ENCODE data around the gene CD79B. TPM values are rescaled to one million over a fixed set of nuclear protein-coding genes. Genes with fewer than 3 reads are reported as not detected.
"Not testable (repeated sequence)": the region's sequence is repeated elsewhere in the genome, so short reads cannot be mapped to it uniquely, and the experiment has no call there.

Gene CD79B
- total and polyA plus RNA-seq, 7 experiments from 2014 or later, result 11.8 to 44.9 (median 28.8) TPM

DNA sequence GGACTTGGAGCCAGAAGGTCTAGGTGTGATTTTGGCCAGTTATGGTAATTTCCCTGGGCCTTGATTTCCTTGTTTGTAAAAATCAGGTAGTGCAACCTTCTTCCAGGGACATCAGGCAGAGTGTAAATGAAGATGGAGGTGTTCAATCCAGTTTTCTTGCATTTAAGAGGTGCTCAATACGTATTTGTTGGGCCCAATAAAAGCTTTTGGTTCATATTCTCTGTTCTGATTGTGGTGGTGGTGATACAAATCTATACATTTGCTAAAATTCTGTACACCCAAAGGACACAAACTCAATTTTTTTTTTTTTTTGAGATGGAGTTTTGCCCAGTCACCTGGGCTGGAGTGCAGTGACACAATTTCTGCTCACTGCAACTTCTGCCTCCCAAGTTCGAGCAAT is 6.0 kb downstream of the CD79B start:
- POLR2A ChIA-PET, result interaction anchor here (0.7 to 1.2 kb wide), 3 partner anchors 35 to 153 kb away, joined by 4 to 6 read pairs (median 4); no protein-coding TSS in a partner anchor
- Histone ChIP-seq H3K4me3 (ENCODE audit: low read length) (no peak overlapping the region), H3K36me3 (ENCODE audit: control insufficient read depth in 2 of 3, insufficient read depth in 3 of 3, low read length in 3 of 3) (peaks cover 0 to 28% (median 0%) of the 10 kb centered on the region in 3 experiments), H3K4me1 (ENCODE audit: control insufficient read depth in 2 of 2, insufficient read depth in 2 of 2, low read length in 2 of 2) (peaks cover 6 to 7% of the 10 kb centered on the region in 2 donors), H3K27me3 (ENCODE audit: control insufficient read depth in 2 of 2, insufficient read depth in 2 of 2, low read length in 2 of 2) (no peaks in the 10 kb centered on the region), H3K27ac (ENCODE audit: low read depth, low read length) (no peak overlapping the region), H3K9me3 (ENCODE audit: control insufficient read depth in 2 of 3, low read length in 3 of 3) (no peaks in the 10 kb centered on the region)
- H3K27ac Mint-ChIP-seq, result peak overlapping the region in 1 of 9 donors; percentile 13
- ATAC-seq, result no peak
- peaks cover 0 to 4% (median 0%) of the 10 kb centered on the region in 5 donors for H3K27me3 Mint-ChIP-seq
- H3K4me3 Mint-ChIP-seq, result no peak overlapping the region
- intact Hi-C loops (cut with micrococcal nuclease), result no loop called here
- H3K9me3 Mint-ChIP-seq, result no peaks in the 10 kb centered on the region
- no peak for DNase-seq
- peaks cover 0 to 14% (median 7%) of the 10 kb centered on the region in 7 donors for H3K4me1 Mint-ChIP-seq
- CTCF ChIA-PET, result interaction anchor here (0.9 to 1.4 kb wide), 2 partner anchors 103 to 208 kb away, joined by 3 to 4 read pairs; no protein-coding TSS in a partner anchor
- H3K36me3 Mint-ChIP-seq, result peaks cover 0 to 10% (median 0%) of the 10 kb centered on the region in 5 donors

DNA sequence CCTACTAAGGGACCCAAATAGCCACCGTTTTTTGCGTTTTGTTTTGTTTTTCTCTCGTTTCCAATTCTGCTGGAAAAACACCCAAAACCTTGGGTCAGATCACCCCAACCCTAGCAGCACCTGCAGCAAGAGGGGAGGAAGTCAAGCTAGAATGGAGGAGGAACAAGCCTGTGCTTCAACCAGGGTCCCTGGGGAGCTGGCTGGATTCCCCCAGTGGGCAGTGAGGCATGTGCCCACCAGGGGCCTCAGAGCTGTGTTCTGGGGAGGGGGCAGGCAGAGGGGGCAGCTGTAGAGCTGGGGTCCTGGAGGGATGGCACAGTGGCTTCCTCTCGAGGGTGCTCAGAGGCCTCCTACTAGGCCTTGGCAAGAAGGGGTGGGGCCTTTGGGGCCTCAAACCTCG is 6.5 kb downstream of the CD79B start:
- Histone ChIP-seq H3K9me3 (ENCODE audit: control insufficient read depth in 2 of 3, low read length in 3 of 3) (no peaks in the 10 kb centered on the region), H3K36me3 (ENCODE audit: control insufficient read depth in 2 of 3, insufficient read depth in 3 of 3, low read length in 3 of 3) (peaks cover 0 to 28% (median 0%) of the 10 kb centered on the region in 3 experiments), H3K27ac (ENCODE audit: low read depth, low read length) (no peak overlapping the region), H3K4me3 (ENCODE audit: low read length) (no peak overlapping the region), H3K27me3 (ENCODE audit: control insufficient read depth in 2 of 2, insufficient read depth in 2 of 2, low read length in 2 of 2) (no peaks in the 10 kb centered on the region), H3K4me1 (ENCODE audit: control insufficient read depth in 2 of 2, insufficient read depth in 2 of 2, low read length in 2 of 2) (peaks cover under 1 to 2% of the 10 kb centered on the region in 2 donors)
- Mint-ChIP-seq H3K36me3 (peaks cover 0 to 6% (median 0%) of the 10 kb centered on the region in 5 donors), H3K27ac (peak overlapping the region in 3 of 9 donors; percentile 15 to 55 (median 25)), H3K4me1 (peaks cover 0 to 9% (median 2%) of the 10 kb centered on the region in 7 donors), H3K27me3 (peaks cover 0 to 4% (median 0%) of the 10 kb centered on the region in 5 donors), H3K9me3 (no peaks in the 10 kb centered on the region), H3K4me3 (no peak overlapping the region)
- ATAC-seq (peak; percentile 37), DNase-seq (no peak)
- intact Hi-C loops (cut with micrococcal nuclease), result no loop called here
- ChIA-PET POLR2A (interaction anchor here (0.7 kb wide), 1 partner anchor 154 kb away, joined by 6 read pairs; no protein-coding TSS in a partner anchor), CTCF (interaction anchor here (0.9 to 1.4 kb wide), 2 partner anchors 104 to 208 kb away, joined by 3 to 4 read pairs; no protein-coding TSS in a partner anchor)

DNA sequence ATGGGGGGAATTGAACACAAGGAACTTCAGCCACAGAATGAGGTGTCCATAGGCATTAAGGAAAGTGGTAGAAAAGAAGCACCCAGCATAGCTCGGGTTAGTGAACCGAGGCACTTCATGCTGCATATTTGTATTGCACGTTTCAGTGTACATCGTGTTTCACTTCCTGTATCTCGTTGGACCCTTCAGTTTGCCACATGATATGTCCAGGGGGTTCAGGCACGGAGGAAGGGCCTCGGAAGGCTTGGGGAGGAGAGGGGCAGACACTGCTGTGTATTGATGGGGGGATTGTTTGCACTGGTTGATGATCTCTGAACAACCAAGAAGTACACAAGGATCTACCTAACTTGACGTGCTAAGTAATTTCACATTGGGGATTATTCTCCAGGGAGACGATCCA is 9.7 kb downstream of the CD79B start:
- H3K9me3 ChIP-seq (ENCODE audit: control insufficient read depth in 2 of 3, low read length in 3 of 3); H3K4me1 Mint-ChIP-seq; DNase-seq; H3K4me3 Mint-ChIP-seq; H3K36me3 Mint-ChIP-seq; H3K27me3 ChIP-seq (ENCODE audit: control insufficient read depth in 2 of 2, insufficient read depth in 2 of 2, low read length in 2 of 2); intact Hi-C loops (cut with micrococcal nuclease); POLR2A ChIA-PET; H3K36me3 ChIP-seq (ENCODE audit: control insufficient read depth in 2 of 3, insufficient read depth in 3 of 3, low read length in 3 of 3); H3K4me3 ChIP-seq (ENCODE audit: low read length); H3K9me3 Mint-ChIP-seq; H3K4me1 ChIP-seq (ENCODE audit: control insufficient read depth in 2 of 2, insufficient read depth in 2 of 2, low read length in 2 of 2); H3K27ac ChIP-seq (ENCODE audit: low read depth, low read length); H3K27me3 Mint-ChIP-seq: not testable (repeated sequence)
- CTCF ChIA-PET, result interaction anchor here (0.7 to 1.6 kb wide), 5 partner anchors 10 to 208 kb away, joined by 3 to 4 read pairs (median 3); partner anchors contain the start of genes CD79B and ICAM2
- H3K27ac Mint-ChIP-seq, result peak overlapping the region in 1 of 9 donors; percentile 58
- ATAC-seq, result peak; percentile 14

DNA sequence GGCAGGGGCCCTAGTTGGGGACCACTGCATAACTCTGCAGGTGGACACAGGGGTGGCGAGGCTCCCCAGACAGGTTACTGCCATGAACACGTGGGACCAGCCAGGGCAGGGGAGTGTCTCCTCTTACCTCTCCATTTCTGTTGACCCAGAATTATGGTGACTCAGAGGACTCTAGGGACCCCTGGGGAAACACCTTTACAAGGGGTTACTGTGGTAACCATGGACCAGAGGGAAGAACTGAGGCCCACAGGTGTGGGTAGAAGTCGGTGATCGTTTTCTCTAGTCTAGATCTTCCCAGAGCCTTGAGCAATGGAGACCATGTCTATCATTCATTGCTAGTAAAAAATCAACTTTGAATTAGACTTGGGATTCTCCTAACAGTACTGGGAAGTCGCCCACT is 11.4 kb downstream of the CD79B start:
- H3K9me3 Mint-ChIP-seq; H3K4me3 Mint-ChIP-seq; H3K27ac ChIP-seq (ENCODE audit: low read depth, low read length); DNase-seq; intact Hi-C loops (cut with micrococcal nuclease); H3K4me3 ChIP-seq (ENCODE audit: low read length); H3K36me3 ChIP-seq (ENCODE audit: control insufficient read depth in 2 of 3, insufficient read depth in 3 of 3, low read length in 3 of 3); ATAC-seq; H3K4me1 Mint-ChIP-seq; H3K27me3 ChIP-seq (ENCODE audit: control insufficient read depth in 2 of 2, insufficient read depth in 2 of 2, low read length in 2 of 2); H3K4me1 ChIP-seq (ENCODE audit: control insufficient read depth in 2 of 2, insufficient read depth in 2 of 2, low read length in 2 of 2); H3K9me3 ChIP-seq (ENCODE audit: control insufficient read depth in 2 of 3, low read length in 3 of 3); H3K27ac Mint-ChIP-seq; H3K36me3 Mint-ChIP-seq: not testable (repeated sequence)
- H3K27me3 Mint-ChIP-seq, result peaks cover 0 to 11% (median 0%) of the 10 kb centered on the region in 5 donors
- ChIA-PET POLR2A (interaction anchor here (0.6 to 2.4 kb wide), 4 partner anchors 72 to 220 kb away, joined by 3 to 16 read pairs (median 6); partner anchors contain the start of gene ICAM2), CTCF (interaction anchor here (0.7 to 4.3 kb wide), 9 partner anchors 11 to 214 kb away, joined by 3 to 85 read pairs (median 17); partner anchors contain the start of genes CD79B and ERN1)

DNA sequence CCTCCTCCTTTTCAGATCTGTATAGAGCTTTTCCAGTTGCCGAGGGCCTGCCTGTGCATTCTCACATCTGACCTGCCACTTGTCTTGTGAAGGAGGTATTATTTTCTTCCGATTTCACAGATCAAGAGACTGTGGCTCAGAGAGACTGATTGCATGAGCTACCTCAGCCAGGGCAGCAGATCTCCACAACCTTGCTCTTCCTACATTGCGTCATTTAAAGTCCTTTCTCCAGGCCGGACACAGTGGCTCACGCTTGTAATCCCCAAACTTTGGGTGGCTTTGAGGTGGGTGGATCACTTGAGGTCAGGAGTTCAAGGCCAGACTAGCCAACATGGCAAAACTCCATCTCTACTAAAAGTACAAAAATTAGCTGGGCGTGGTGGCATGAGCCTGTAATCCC is 12.1 kb downstream of the CD79B start:
- H3K4me1 ChIP-seq (ENCODE audit: control insufficient read depth in 2 of 2, insufficient read depth in 2 of 2, low read length in 2 of 2); DNase-seq; H3K9me3 ChIP-seq (ENCODE audit: control insufficient read depth in 2 of 3, low read length in 3 of 3); H3K27ac ChIP-seq (ENCODE audit: low read depth, low read length); H3K4me1 Mint-ChIP-seq; H3K9me3 Mint-ChIP-seq; H3K4me3 Mint-ChIP-seq; H3K36me3 Mint-ChIP-seq; ATAC-seq; intact Hi-C loops (cut with micrococcal nuclease); H3K4me3 ChIP-seq (ENCODE audit: low read length); H3K36me3 ChIP-seq (ENCODE audit: control insufficient read depth in 2 of 3, insufficient read depth in 3 of 3, low read length in 3 of 3); H3K27me3 ChIP-seq (ENCODE audit: control insufficient read depth in 2 of 2, insufficient read depth in 2 of 2, low read length in 2 of 2): not testable (repeated sequence)
- H3K27ac Mint-ChIP-seq, result peak overlapping the region in 4 of 9 donors; percentile 38 to 84 (median 52)
- CTCF ChIA-PET, result interaction anchor here (0.6 to 4.3 kb wide), 29 partner anchors 9 to 243 kb away, joined by 3 to 85 read pairs (median 7); partner anchors contain the start of genes CD79B, CSHL1, ERN1 and ICAM2
- peaks cover 0 to 16% (median 0%) of the 10 kb centered on the region in 5 donors for H3K27me3 Mint-ChIP-seq
- POLR2A ChIA-PET, result interaction anchor here (0.7 to 2.4 kb wide), 9 partner anchors 11 to 220 kb away, joined by 3 to 16 read pairs (median 5); partner anchors contain the start of gene ICAM2

DNA sequence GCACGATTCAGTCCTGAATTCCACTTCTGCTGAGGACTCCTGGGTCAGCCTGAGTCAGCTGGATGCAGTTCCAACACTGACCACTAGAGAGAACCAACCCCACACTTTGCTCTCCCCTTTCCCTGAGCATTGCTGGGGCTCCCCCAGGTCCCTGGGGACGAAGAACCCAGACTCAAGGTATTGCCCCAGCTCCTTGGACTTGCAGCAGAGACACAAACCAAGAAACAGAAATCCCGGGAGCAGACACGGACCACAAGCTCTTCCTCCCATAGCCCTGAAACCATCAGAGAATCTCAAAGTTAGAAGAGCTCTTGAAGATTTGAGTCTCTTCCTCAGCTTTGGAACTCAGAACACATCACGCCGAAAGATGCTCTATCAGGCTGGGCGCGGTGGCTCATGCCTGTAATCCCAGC is 12.8 kb downstream of the CD79B start:
- H3K4me3 Mint-ChIP-seq, result no peak overlapping the region
- Histone ChIP-seq H3K4me1 (ENCODE audit: control insufficient read depth in 2 of 2, insufficient read depth in 2 of 2, low read length in 2 of 2) (peaks cover 0 to 4% of the 10 kb centered on the region in 2 donors), H3K9me3 (ENCODE audit: control insufficient read depth in 2 of 3, low read length in 3 of 3) (no peaks in the 10 kb centered on the region), H3K36me3 (ENCODE audit: control insufficient read depth in 2 of 3, insufficient read depth in 3 of 3, low read length in 3 of 3) (no peaks in the 10 kb centered on the region), H3K4me3 (ENCODE audit: low read length) (no peak overlapping the region), H3K27ac (ENCODE audit: low read depth, low read length) (no peak overlapping the region), H3K27me3 (ENCODE audit: control insufficient read depth in 2 of 2, insufficient read depth in 2 of 2, low read length in 2 of 2) (no peaks in the 10 kb centered on the region)
- peaks cover 0 to 16% (median 0%) of the 10 kb centered on the region in 5 donors for H3K27me3 Mint-ChIP-seq
- H3K9me3 Mint-ChIP-seq, result no peaks in the 10 kb centered on the region
- H3K27ac Mint-ChIP-seq, result peak overlapping the region in 8 of 9 donors; percentile 3 to 86 (median 8)
- ChIA-PET CTCF (interaction anchor here (0.6 to 4.3 kb wide), 35 partner anchors 8 to 243 kb away, joined by 3 to 85 read pairs (median 5); partner anchors contain the start of genes CD79B, CSHL1, ERN1 and ICAM2), POLR2A (interaction anchor here (0.7 to 2.4 kb wide), 9 partner anchors 11 to 226 kb away, joined by 3 to 16 read pairs (median 6); partner anchors contain the start of gene ICAM2)
- DNase-seq (peak; percentile 53 to 81 (median 68)), ATAC-seq (peak; percentile 97)
- H3K4me1 Mint-ChIP-seq, result peaks cover 5 to 10% (median 9%) of the 10 kb centered on the region in 7 donors
- no peaks in the 10 kb centered on the region for H3K36me3 Mint-ChIP-seq
- intact Hi-C loops (cut with micrococcal nuclease), result loop anchor here (1.0 to 5.0 kb wide), 8 partner anchors 27 to 363 kb away; no protein-coding TSS in a partner anchor

Measured in naive thymus-derived CD4-positive, alpha-beta T cell (primary cell).